HEK293 (cell line): ENCODE data around the gene GATAD2A.
A peak's percentile ranks its signal among the peaks of the same experiment; 100 is the strongest.

Experiments used
- CTCF ChIA-PET: fragments of 350-600 bp; formaldehyde crosslinking; extraction: SDS; loops from one replicate; lab custom pipeline; 2021; ENCODE audit warnings: antibody characterized with exemption; lab: Yijun Ruan, JAX
- POLR2A ChIA-PET: fragments of 300-600 bp; formaldehyde crosslinking; extraction: SDS; loops from one replicate; lab custom pipeline; 2020; ENCODE audit warnings: antibody characterized with exemption, inconsistent platforms; lab: Yijun Ruan, JAX
- H3K27ac ChIP-seq: fragments of 200-500 bp; sonication (Bioruptor generic); 2 replicates; pipeline ENCODE4 v1.5.1; 2014; ENCODE audit warnings: low read depth, low read length, control low read depth, inconsistent platforms; ENCODE audit errors: extremely low read depth
- H3K36me3 ChIP-seq, 2 experiments: fragments of 200-500 bp in 1 of 2; sonication (Bioruptor generic) in 1 of 2; 1 replicate in 1 of 2; 2 replicates in 1 of 2; pipeline ENCODE4 v1.5.1; 2014 to 2017; ENCODE audit warnings: inconsistent platforms in 2 of 2, low read length in 2 of 2; ENCODE audit not compliant: control insufficient read depth in 2 of 2, insufficient read depth in 1 of 2
- H3K4me1 ChIP-seq: fragments of 200-500 bp; sonication (Bioruptor generic); 2 replicates; pipeline ENCODE4 v1.5.1; 2014; ENCODE audit warnings: mild to moderate bottlenecking, low read length, inconsistent platforms; ENCODE audit not compliant: control insufficient read depth, insufficient read depth
- H3K4me3 ChIP-seq: 2 replicates; pipeline ENCODE4 v1.5.1; 2011; ENCODE audit warnings: low read depth, mild to moderate bottlenecking, control low read depth, low read length, moderate library complexity
- H3K9me3 ChIP-seq: fragments of 200-500 bp; sonication (Bioruptor generic); 2 replicates; pipeline ENCODE4 v1.5.1; 2014; ENCODE audit warnings: low read depth, low read length, inconsistent platforms; ENCODE audit not compliant: control insufficient read depth, insufficient read depth
- EGR2 ChIP-seq: fragments of 450-650 bp; formaldehyde crosslinking; IDR thresholded peaks from 2 replicates; pipeline ENCODE4 v1.5.1; 2016; ENCODE audit warnings: low read depth, missing biosample characterization, missing genetic modification characterization
- GLI4 ChIP-seq: fragments of 450-650 bp; formaldehyde crosslinking; IDR thresholded peaks from 2 replicates; pipeline ENCODE4 v1.5.1; 2016; ENCODE audit warnings: missing biosample characterization, missing genetic modification characterization
- GLIS1 ChIP-seq: fragments of 450-650 bp; formaldehyde crosslinking; IDR thresholded peaks from 2 replicates; pipeline ENCODE4 v1.5.1; 2016; ENCODE audit warnings: missing biosample characterization, missing genetic modification characterization
- IKZF3 ChIP-seq: fragments of 450-650 bp; IDR thresholded peaks from 2 replicates; pipeline ENCODE4 v1.5.0; 2018; ENCODE audit warnings: missing biosample characterization, mild to moderate bottlenecking, missing genetic modification characterization, moderate library complexity
- KLF10 ChIP-seq: fragments of 450-650 bp; IDR thresholded peaks from 2 replicates; pipeline ENCODE4 v1.5.1; 2018; ENCODE audit warnings: missing biosample characterization, mild to moderate bottlenecking, missing genetic modification characterization
- KLF16 ChIP-seq: fragments of 450-650 bp; formaldehyde crosslinking; IDR thresholded peaks from 2 replicates; pipeline ENCODE4 v1.5.1; 2017; ENCODE audit warnings: missing biosample characterization, missing genetic modification characterization
- MYNN ChIP-seq: fragments of 450-650 bp; formaldehyde crosslinking; IDR thresholded peaks from 2 replicates; pipeline ENCODE4 v1.5.1; 2016; ENCODE audit warnings: missing biosample characterization, missing genetic modification characterization, borderline replicate concordance
- PRDM1 ChIP-seq: fragments of 450-650 bp; formaldehyde crosslinking; IDR thresholded peaks from 2 replicates; pipeline ENCODE4; 2016; ENCODE audit warnings: missing biosample characterization, missing genetic modification characterization
- SALL2 ChIP-seq: fragments of 450-650 bp; formaldehyde crosslinking; IDR thresholded peaks from 2 replicates; pipeline ENCODE4 v1.5.0; 2017; ENCODE audit warnings: missing biosample characterization, mild to moderate bottlenecking, missing genetic modification characterization, borderline replicate concordance
- SP7 ChIP-seq: fragments of 450-650 bp; formaldehyde crosslinking; IDR thresholded peaks from 2 replicates; pipeline ENCODE4 v1.5.1; 2016; ENCODE audit warnings: missing biosample characterization, missing genetic modification characterization
- ZBTB26 ChIP-seq: fragments of 450-650 bp; formaldehyde crosslinking; optimal IDR thresholded peaks from 2 replicates; pipeline ENCODE3; 2016; ENCODE audit warnings: missing biosample characterization, mild to moderate bottlenecking, missing genetic modification characterization
- ZFP3 ChIP-seq: fragments of 450-650 bp; formaldehyde crosslinking; IDR thresholded peaks from 2 replicates; pipeline ENCODE4 v1.5.1; 2016; ENCODE audit warnings: low read depth, missing biosample characterization, missing genetic modification characterization
- ZFP37 ChIP-seq: fragments of 450-650 bp; formaldehyde crosslinking; IDR thresholded peaks from 2 replicates; pipeline ENCODE4 v1.5.1; 2016; ENCODE audit warnings: missing biosample characterization, missing genetic modification characterization
- ZNF121 ChIP-seq: fragments of 450-650 bp; formaldehyde crosslinking; IDR thresholded peaks from 2 replicates; pipeline ENCODE4 v1.5.1; 2016; ENCODE audit warnings: missing biosample characterization, missing genetic modification characterization
- ZNF132 ChIP-seq: fragments of 450-650 bp; formaldehyde crosslinking; IDR thresholded peaks from 2 replicates; pipeline ENCODE4 v1.5.1; 2017; ENCODE audit warnings: missing biosample characterization, missing genetic modification characterization, borderline replicate concordance
- ZNF23 ChIP-seq: fragments of 450-650 bp; formaldehyde crosslinking; IDR thresholded peaks from 2 replicates; pipeline ENCODE4 v1.5.1; 2016; ENCODE audit warnings: missing biosample characterization, missing genetic modification characterization, borderline replicate concordance
- ZNF354C ChIP-seq: fragments of 450-650 bp; formaldehyde crosslinking; IDR thresholded peaks from 2 replicates; pipeline ENCODE4 v1.5.1; 2016; ENCODE audit warnings: missing biosample characterization, missing genetic modification characterization, low read depth, borderline replicate concordance
- ZNF37A ChIP-seq: fragments of 450-650 bp; IDR thresholded peaks from 2 replicates; pipeline ENCODE4 v1.5.1; 2018; ENCODE audit warnings: missing biosample characterization, missing genetic modification characterization
- ZNF501 ChIP-seq: fragments of 450-650 bp; formaldehyde crosslinking; IDR thresholded peaks from 2 replicates; pipeline ENCODE4 v1.5.1; 2016; ENCODE audit warnings: missing biosample characterization, missing genetic modification characterization
- ZNF518A ChIP-seq: fragments of 450-650 bp; formaldehyde crosslinking; conservative IDR thresholded peaks from 2 replicates; pipeline ENCODE4 v1.5.1; 2016; ENCODE audit warnings: low read depth, missing biosample characterization, missing genetic modification characterization
- ZNF521 ChIP-seq: fragments of 450-650 bp; formaldehyde crosslinking; IDR thresholded peaks from 2 replicates; pipeline ENCODE4 v1.5.1; 2017; ENCODE audit warnings: missing biosample characterization, mild to moderate bottlenecking, missing genetic modification characterization
- ZNF777 ChIP-seq: fragments of 450-650 bp; formaldehyde crosslinking; IDR thresholded peaks from 2 replicates; pipeline ENCODE4 v1.5.1; 2017; ENCODE audit warnings: missing biosample characterization, missing genetic modification characterization, borderline replicate concordance
- ZSCAN30 ChIP-seq: fragments of 450-650 bp; IDR thresholded peaks from 2 replicates; pipeline ENCODE4 v1.5.1; 2018; ENCODE audit warnings: missing biosample characterization, mild to moderate bottlenecking, missing genetic modification characterization, moderate library complexity

Gene GATAD2A

GRCh38 chr19:19517235-19517619 is 111.8 kb downstream of the GATAD2A start:
- Histone ChIP-seq H3K9me3 (no peaks in the 10 kb centered on the region), H3K4me3 (no peak overlapping the region), H3K36me3 (peaks cover 22 to 30% of the 10 kb centered on the region in 2 experiments), H3K27ac (no peak overlapping the region), H3K4me1 (no peaks in the 10 kb centered on the region)
- ChIA-PET CTCF (interaction anchor here (0.6 to 1.0 kb wide), 3 partner anchors 36 to 152 kb away, joined by 3 read pairs; no protein-coding TSS in a partner anchor), POLR2A (interaction anchor here (2.4 kb wide), 1 partner anchor 12 kb away, joined by 6 read pairs; the partner anchor contains the start of gene YJEFN3)
- TF ChIP-seq ZNF354C: no peak
- no peak for TF ChIP-seq ZFP37
- no peak for TF ChIP-seq SP7
- no peak for TF ChIP-seq ZNF518A
- TF ChIP-seq ZNF501: no peak
- TF ChIP-seq ZBTB26 (tag by site-specific recombination): no peak
- no peak for TF ChIP-seq ZNF23
- no peak for TF ChIP-seq KLF16 (tag by site-specific recombination)
- TF ChIP-seq EGR2 (tag by site-specific recombination): no peak
- no peak for TF ChIP-seq IKZF3 (tag by site-specific recombination)
- TF ChIP-seq ZFP3 (tag by site-specific recombination): no peak
- TF ChIP-seq ZNF132 (tag by site-specific recombination): no peak
- TF ChIP-seq MYNN: no peak

DNA sequence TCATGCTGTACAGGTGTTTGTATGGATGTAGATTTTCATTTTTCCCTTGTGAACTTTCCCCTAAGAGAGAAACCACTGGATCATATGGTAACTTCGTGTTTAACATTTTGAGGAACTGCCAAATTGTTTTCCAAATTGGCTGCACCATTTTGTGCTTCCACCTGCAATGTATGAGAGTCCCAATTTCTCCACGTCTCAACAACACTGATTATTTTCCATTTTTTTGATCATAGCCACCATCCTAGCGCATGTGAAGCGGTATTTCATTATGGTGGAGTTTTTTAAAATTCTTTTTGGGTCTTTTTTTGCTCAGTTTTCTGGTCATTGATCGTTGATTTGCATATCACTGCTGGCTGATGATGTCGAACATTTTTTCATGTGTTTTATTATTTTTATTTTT is 115.5 kb downstream of the GATAD2A start:
- Histone ChIP-seq H3K4me3 (no peak overlapping the region), H3K9me3 (no peaks in the 10 kb centered on the region), H3K4me1 (no peaks in the 10 kb centered on the region), H3K27ac (no peak overlapping the region), H3K36me3 (peaks cover 29 to 51% of the 10 kb centered on the region in 2 experiments)
- TF ChIP-seq GLIS1 (tag by site-specific recombination): no peak
- 0 out of 2 replicates have a peak, but pooled peaks have one; percentile 7 for TF ChIP-seq PRDM1 (tag by site-specific recombination)
- POLR2A ChIA-PET: no interaction called here
- CTCF ChIA-PET: no interaction called here

DNA sequence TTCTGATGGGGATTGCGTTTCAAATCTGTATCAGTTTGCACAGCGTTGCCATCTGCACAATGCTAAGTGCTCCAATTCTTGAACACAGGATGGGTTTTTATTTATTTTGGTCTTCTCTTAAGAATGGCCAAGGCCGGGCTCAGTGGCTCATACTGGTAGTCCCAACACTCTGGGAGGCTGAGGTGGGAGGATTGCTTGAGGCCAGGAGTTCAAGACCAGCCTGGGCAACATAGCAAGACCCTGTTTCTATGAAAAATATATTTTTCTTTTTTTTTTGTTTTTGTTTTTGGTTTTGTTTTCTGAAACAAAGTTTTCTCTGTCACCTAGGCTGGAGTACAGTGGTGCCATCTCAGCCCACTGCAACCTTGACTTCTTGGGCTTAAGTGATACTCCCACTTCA is 117.7 kb downstream of the GATAD2A start:
- Histone ChIP-seq H3K4me1 (no peaks in the 10 kb centered on the region), H3K9me3 (no peaks in the 10 kb centered on the region), H3K36me3 (peaks cover 28 to 63% of the 10 kb centered on the region in 2 experiments), H3K27ac (no peak overlapping the region), H3K4me3 (no peak overlapping the region)
- ChIA-PET CTCF (interaction anchor here (1.0 to 1.7 kb wide), 2 partner anchors 9 to 31 kb away, joined by 3 to 5 read pairs; no protein-coding TSS in a partner anchor), POLR2A (no interaction called here)
- TF ChIP-seq ZNF521 (tag by site-specific recombination) (no peak), ZNF37A (tag by site-specific recombination) (no peak), ZSCAN30 (tag by site-specific recombination) (no peak), GLI4 (no peak), ZNF777 (tag by site-specific recombination) (no peak), ZNF121 (tag by site-specific recombination) (peak; percentile 66), SALL2 (tag by site-specific recombination) (no peak), KLF10 (tag by site-specific recombination) (no peak)
